Astrocyte of the cerebellum (primary cell): ENCODE data around the gene JPT1.

ENCODE experiments used
- DNase-seq: peaks from one replicate; pipeline ENCODE4 v3.0.0-alpha.2; 2011; ENCODE audit warnings: low read depth
- H3K4me3 ChIP-seq: 2 replicates; pipeline ENCODE4 v1.5.1; 2011; ENCODE audit warnings: mild to moderate bottlenecking, low read depth, low read length, moderate library complexity
- in situ Hi-C: cut with HindIII; loops from 2 replicates; pipeline ENCODE4 v1.10.0; 2017; ENCODE audit warnings: low sequenced_read_pairs
- TF ChIP-seq, protein P1 (sequence below): IDR thresholded peaks from 2 replicates; pipeline ENCODE4 v1.5.1; 2012; ENCODE audit warnings: low read length, low read depth, moderate library complexity, mild to moderate bottlenecking; ENCODE audit errors: missing control alignments

Gene JPT1

DNA sequence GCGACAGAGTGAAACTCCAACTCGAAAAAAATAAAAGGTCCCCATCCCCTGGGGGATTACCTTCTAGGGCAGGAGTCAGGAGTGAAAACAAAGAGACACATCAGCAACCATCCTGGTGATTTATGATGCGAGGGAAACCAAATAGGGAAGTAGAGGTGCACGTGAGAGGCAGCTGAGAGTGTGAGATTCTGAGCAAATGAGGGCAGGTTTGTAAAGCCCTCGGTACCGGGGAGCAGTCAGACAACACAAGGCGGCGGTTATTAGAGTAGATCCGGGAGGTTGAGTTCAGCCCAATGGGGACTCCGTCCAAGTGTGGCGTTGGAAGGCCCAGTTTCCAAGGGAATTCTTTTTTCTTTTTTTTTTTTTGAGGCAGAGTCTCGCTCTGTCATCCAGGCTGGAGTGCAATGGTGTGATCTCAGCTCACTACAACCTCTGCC lies 51.9 kb downstream of the JPT1 start:
- TF ChIP-seq, protein P1, sequence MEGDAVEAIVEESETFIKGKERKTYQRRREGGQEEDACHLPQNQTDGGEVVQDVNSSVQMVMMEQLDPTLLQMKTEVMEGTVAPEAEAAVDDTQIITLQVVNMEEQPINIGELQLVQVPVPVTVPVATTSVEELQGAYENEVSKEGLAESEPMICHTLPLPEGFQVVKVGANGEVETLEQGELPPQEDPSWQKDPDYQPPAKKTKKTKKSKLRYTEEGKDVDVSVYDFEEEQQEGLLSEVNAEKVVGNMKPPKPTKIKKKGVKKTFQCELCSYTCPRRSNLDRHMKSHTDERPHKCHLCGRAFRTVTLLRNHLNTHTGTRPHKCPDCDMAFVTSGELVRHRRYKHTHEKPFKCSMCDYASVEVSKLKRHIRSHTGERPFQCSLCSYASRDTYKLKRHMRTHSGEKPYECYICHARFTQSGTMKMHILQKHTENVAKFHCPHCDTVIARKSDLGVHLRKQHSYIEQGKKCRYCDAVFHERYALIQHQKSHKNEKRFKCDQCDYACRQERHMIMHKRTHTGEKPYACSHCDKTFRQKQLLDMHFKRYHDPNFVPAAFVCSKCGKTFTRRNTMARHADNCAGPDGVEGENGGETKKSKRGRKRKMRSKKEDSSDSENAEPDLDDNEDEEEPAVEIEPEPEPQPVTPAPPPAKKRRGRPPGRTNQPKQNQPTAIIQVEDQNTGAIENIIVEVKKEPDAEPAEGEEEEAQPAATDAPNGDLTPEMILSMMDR: no peak
- in situ Hi-C loops: no loop called here
- no peak overlapping the region for H3K4me3 ChIP-seq
- DNase-seq: no peak

DNA sequence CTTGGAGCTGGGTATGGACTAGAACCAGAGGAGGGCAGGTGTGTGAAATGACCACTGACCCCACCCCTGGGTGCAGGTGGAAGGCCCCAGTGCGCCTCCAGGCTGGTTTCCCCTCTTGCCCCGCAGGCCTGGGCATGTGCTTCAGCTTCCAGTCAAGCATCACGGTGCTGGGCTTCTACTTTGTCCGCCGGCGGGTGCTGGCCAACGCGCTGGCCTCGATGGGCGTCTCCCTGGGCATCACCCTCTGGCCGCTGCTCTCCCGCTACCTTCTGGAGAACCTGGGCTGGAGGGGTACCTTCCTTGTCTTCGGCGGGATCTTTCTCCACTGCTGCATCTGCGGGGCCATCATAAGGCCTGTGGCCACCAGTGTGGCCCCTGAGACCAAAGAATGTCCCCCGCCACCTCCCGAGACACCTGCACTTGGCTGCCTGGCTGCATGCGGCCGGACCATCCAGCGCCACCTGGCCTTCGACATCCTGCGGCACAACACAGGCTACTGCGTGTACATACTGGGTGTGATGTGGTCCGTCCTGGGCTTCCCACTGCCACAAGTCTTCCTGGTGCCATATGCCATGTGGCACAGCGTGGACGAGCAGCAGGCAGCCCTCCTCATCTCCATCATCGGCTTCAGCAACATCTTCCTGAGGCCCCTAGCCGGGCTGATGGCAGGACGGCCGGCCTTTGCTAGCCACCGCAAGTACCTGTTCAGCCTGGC lies 54.3 kb downstream of the JPT1 start:
- in situ Hi-C loops: no loop called here
- H3K4me3 ChIP-seq: no peak overlapping the region
- DNase-seq: no peak
- TF ChIP-seq, protein P1: no peak

DNA sequence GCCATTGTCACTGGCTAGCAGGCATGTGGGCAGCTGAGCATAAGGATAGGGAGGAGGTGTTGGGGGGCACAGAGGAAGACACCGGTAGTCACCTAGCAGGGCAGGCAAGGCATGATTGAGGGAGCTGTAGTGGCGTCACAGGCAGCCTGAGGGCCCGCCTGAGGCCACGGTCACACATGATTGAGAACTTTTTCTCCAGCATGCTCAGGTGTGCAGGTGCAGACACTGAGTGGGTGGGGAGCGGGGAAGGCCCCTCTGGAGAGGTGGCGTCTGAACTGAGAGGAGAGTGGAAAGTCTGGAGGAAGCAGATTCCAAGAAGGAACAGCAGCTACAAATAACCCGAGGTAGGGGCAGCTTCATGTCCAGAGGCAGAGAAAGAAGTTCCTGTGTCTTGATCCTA lies 55.5 kb downstream of the JPT1 start:
- TF ChIP-seq, protein P1: no peak
- in situ Hi-C loops: no loop called here
- DNase-seq: no peak
- no peak overlapping the region for H3K4me3 ChIP-seq

DNA sequence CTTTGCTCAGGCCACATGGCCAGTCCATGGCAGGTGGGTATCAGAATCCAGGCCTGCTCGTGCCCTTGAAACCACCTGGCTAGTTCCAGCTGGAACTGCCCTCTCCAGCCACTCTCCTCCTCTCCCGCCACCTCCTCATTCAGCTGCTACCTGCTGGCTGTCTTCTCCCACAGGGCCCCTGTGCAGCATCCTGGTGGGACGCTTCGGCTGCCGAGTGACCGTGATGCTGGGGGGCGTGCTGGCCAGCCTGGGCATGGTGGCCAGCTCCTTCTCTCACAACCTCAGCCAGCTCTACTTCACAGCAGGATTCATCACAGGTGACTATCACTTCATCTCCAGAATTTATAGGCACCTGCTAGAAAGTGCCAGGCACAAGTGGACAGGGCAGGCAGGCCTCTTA lies 56.4 kb downstream of the JPT1 start:
- in situ Hi-C loops: no loop called here
- TF ChIP-seq, protein P1: no peak
- H3K4me3 ChIP-seq: no peak overlapping the region
- DNase-seq: no peak

DNA sequence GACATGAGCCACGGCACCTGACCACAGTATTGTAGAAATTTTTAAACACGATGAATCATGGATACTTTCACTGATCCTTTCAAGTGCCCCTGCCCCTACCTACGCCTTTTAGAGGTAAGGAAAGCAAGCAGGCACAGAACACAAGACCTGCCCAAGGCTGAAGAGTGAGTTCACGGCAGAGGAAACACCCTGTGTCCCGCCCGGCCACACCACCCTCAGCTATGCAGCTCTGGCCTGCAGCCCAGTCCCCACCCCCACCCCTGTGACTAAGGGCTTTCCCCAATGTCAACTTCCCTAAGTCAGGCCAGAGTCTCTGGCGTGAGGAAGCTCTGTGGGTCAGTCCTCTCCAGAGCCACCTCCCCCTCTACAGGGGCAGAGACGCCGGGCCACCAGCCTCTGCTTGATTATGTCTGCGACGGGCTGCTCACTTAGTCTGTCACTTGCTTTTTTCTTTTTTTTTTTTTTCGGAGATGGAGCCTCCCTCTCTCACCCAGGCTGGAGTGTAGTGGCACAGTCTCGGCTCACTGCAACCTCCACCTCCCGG lies 58.2 kb downstream of the JPT1 start:
- H3K4me3 ChIP-seq: no peak overlapping the region
- no peak for DNase-seq
- in situ Hi-C loops: no loop called here
- TF ChIP-seq, protein P1: no peak

DNA sequence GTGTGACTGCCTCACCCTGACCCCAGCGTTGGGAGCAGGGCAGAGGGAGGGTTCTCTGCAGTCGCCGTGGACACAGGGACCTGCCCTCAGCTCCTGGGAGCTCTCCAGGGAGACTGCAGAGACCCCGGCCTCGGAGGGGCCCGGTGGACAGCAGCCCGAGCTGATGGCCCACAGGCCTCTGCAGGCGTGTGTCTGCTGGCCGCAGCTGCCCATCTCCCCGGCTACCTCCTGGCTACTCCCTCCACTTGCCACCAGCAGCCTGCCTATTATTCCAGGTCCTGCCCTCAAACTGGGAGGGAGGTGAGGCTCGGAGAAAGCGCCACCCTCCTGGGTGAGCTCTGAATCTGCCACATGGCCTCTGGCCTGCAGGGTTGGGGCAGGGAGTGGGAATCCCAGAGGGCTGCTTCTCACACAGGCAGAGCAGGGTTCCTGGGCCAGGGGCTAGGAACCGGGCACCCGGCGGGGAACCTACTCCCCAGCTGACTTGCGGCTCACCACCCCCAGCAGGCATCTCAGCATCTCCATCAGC lies 59.4 kb downstream of the JPT1 start:
- in situ Hi-C loops: no loop called here
- DNase-seq: no peak
- TF ChIP-seq, protein P1: no peak
- no peak overlapping the region for H3K4me3 ChIP-seq
